Thymus (tissue), 11 donors: Measurements from ENCODE around the gene CKB. TPM values are rescaled to one million over a fixed set of nuclear protein-coding genes. Genes with fewer than 3 reads are reported as not detected.

Experiments used
- DNase-seq, 9 donors: peaks; one replicate each; pipeline ENCODE4 v3.0.0-alpha.2; 2013; ENCODE audit warnings: low spot score in 9 of 9, low read depth in 6 of 9, missing footprints in 1 of 9
- H3K27ac ChIP-seq, 2 donors: one replicate each; pipeline ENCODE4 v1.5.1; 2013; ENCODE audit warnings: control low read depth in 1 of 2, low read depth in 1 of 2, low read length in 1 of 2, mild to moderate bottlenecking in 1 of 2, moderate library complexity in 1 of 2
- H3K27me3 ChIP-seq, 2 donors: one replicate each; pipeline ENCODE4 v1.5.1; 2013; ENCODE audit warnings: low read length in 1 of 2; ENCODE audit not compliant: control insufficient read depth in 2 of 2, insufficient read depth in 1 of 2
- H3K36me3 ChIP-seq, 2 donors: one replicate each; pipeline ENCODE4 v1.5.1; 2013; ENCODE audit warnings: low read length in 1 of 2, mild to moderate bottlenecking in 1 of 2, moderate library complexity in 1 of 2; ENCODE audit not compliant: control insufficient read depth in 2 of 2, insufficient read depth in 2 of 2
- H3K4me1 ChIP-seq, 2 donors: one replicate each; pipeline ENCODE4 v1.5.1; 2013; ENCODE audit warnings: low read length in 2 of 2; ENCODE audit not compliant: control insufficient read depth in 2 of 2, insufficient read depth in 2 of 2
- H3K4me3 ChIP-seq, 2 donors: one replicate each; pipeline ENCODE4 v1.5.1; 2013; ENCODE audit warnings: low read length in 2 of 2, control low read depth in 1 of 2, mild to moderate bottlenecking in 1 of 2
- H3K9me3 ChIP-seq, 2 donors: one replicate each; pipeline ENCODE4 v1.5.1; 2013; ENCODE audit warnings: low read length in 1 of 2, mild to moderate bottlenecking in 1 of 2; ENCODE audit not compliant: control insufficient read depth in 2 of 2, insufficient read depth in 1 of 2
- WGBS: extraction: QIAGEN DNeasy Blood & Tissue Kit; methylation state at CpG from one replicate; pipeline ENCODE4 v1.1.7; 2013; 5-methylcytosine and 5-hydroxymethylcytosine counted together
- polyA plus RNA-seq: library from polyadenylated mRNA; stranded (reverse); fragments of 200-250 nt; gene quantifications from one replicate; pipeline ENCODE4 v1.2.3, GENCODE V29; 2013
- total RNA-seq: library from RNA; stranded (reverse); fragments of 120-200 nt; gene quantifications from one replicate; pipeline ENCODE4 v1.2.4, GENCODE V29; 2013
- donor health status: healthy.

Gene CKB
- total and polyA plus RNA-seq, 2 donors, result 8.6 to 37.9 TPM

GRCh38 chr14:103540821-103541708, 18.4 kb upstream of the CKB start:
- WGBS, result 82% methylated on average over 17 of the region's 17 CpGs
- Histone ChIP-seq H3K4me1 (peaks cover 0 to 2% of the 10 kb centered on the region in 2 donors), H3K9me3 (no peaks in the 10 kb centered on the region), H3K36me3 (no peaks in the 10 kb centered on the region), H3K27ac (no peak overlapping the region), H3K4me3 (no peak overlapping the region), H3K27me3 (peaks cover 0 to 23% of the 10 kb centered on the region in 2 donors)
- no peak for DNase-seq

- 76% methylated on average over 28 of the region's 28 CpGs for WGBS
- peaks cover 0 to 23% of the 10 kb centered on the region in 2 donors for H3K27me3 ChIP-seq
Measured at GRCh38 chr14:103539056-103539825, 16.6 kb upstream of the CKB start.

GRCh38 chr14:103538291-103539055, 15.8 kb upstream of the CKB start:
- Histone ChIP-seq H3K9me3 (no peaks in the 10 kb centered on the region), H3K4me1 (peaks cover 0 to 2% of the 10 kb centered on the region in 2 donors), H3K36me3 (peaks cover 0 to 13% of the 10 kb centered on the region in 2 donors), H3K27ac (no peak overlapping the region), H3K27me3 (peaks cover 0 to 23% of the 10 kb centered on the region in 2 donors), H3K4me3 (no peak overlapping the region)
- WGBS, result 68% methylated on average over 30 of the region's 30 CpGs
- no peak for DNase-seq

More at GRCh38 chr14:103539056-103539825, 16.6 kb upstream of the CKB start:
- no peak for DNase-seq
- Histone ChIP-seq H3K36me3 (peaks cover 0 to 12% of the 10 kb centered on the region in 2 donors), H3K27ac (no peak overlapping the region), H3K4me3 (no peak overlapping the region), H3K4me1 (peaks cover 0 to 2% of the 10 kb centered on the region in 2 donors), H3K9me3 (no peaks in the 10 kb centered on the region)

- Histone ChIP-seq H3K27ac (no peak overlapping the region), H3K4me1 (no peaks in the 10 kb centered on the region)
Measured at GRCh38 chr14:103537175-103537990, 14.8 kb upstream of the CKB start.

GRCh38 chr14:103536693-103537092, 14.1 kb upstream of the CKB start:
- Histone ChIP-seq H3K27me3 (peaks cover 0 to 19% of the 10 kb centered on the region in 2 donors), H3K36me3 (peaks cover 3 to 20% of the 10 kb centered on the region in 2 donors), H3K4me3 (no peak overlapping the region), H3K9me3 (no peaks in the 10 kb centered on the region), H3K4me1 (no peaks in the 10 kb centered on the region), H3K27ac (no peak overlapping the region)
- DNase-seq, result no peak
- 95% methylated on average over 9 of the region's 9 CpGs for WGBS

More at GRCh38 chr14:103537175-103537990, 14.8 kb upstream of the CKB start:
- Histone ChIP-seq H3K36me3 (peaks cover 2 to 20% of the 10 kb centered on the region in 2 donors), H3K27me3 (peaks cover 0 to 21% of the 10 kb centered on the region in 2 donors), H3K9me3 (no peaks in the 10 kb centered on the region), H3K4me3 (no peak overlapping the region)
- no peak for DNase-seq
- WGBS, result 85% methylated on average over 18 of the region's 18 CpGs

GRCh38 chr14:103535891-103536565, 13.4 kb upstream of the CKB start:
- no peaks in the 10 kb centered on the region for H3K4me1 ChIP-seq

GRCh38 chr14:103535081-103535890, 12.7 kb upstream of the CKB start:
- Histone ChIP-seq H3K36me3 (peaks cover 3 to 20% of the 10 kb centered on the region in 2 donors), H3K27ac (no peak overlapping the region), H3K4me1 (peaks cover 0 to 2% of the 10 kb centered on the region in 2 donors), H3K27me3 (peaks cover 0 to 14% of the 10 kb centered on the region in 2 donors), H3K4me3 (no peak overlapping the region), H3K9me3 (no peaks in the 10 kb centered on the region)
- no peak for DNase-seq
- WGBS, result 97% methylated on average over 21 of the region's 21 CpGs

More at GRCh38 chr14:103535891-103536565, 13.4 kb upstream of the CKB start:
- Histone ChIP-seq H3K27me3 (peaks cover 0 to 16% of the 10 kb centered on the region in 2 donors), H3K9me3 (no peaks in the 10 kb centered on the region), H3K27ac (no peak overlapping the region), H3K4me3 (no peak overlapping the region), H3K36me3 (peaks cover 3 to 20% of the 10 kb centered on the region in 2 donors)
- DNase-seq, result no peak
- 97% methylated on average over 11 of the region's 11 CpGs for WGBS
